Mucosa of gallbladder (tissue), 1 donor: ENCODE data around the gene MARCOL. TPM values are rescaled to one million over a fixed set of nuclear protein-coding genes. Genes with fewer than 3 reads are reported as not detected.
"Not testable (repeated sequence)": the region's sequence is repeated elsewhere in the genome, so short reads cannot be mapped to it uniquely, and the experiment has no call there.

Experiments used
- DNase-seq: peaks from one replicate; pipeline ENCODE4 v3.0.0-alpha.2; 2020; ENCODE audit warnings: low spot score
- total RNA-seq: library from RNA; stranded (reverse); gene quantifications from one replicate; pipeline ENCODE4 v1.2.1, GENCODE V29; 2021
- donor health status: DM: no; HTN: no; CAD: no.

Gene MARCOL
- total RNA-seq, 1 donor from 2014 or later = not detected

GRCh38 chr5:148267962-148268361 is 29.6 kb downstream of the MARCOL start:
- DNase-seq = no peak

- peak; percentile 48 for DNase-seq
Measured at GRCh38 chr5:148268566-148268965, 30.2 kb downstream of the MARCOL start, which contains the start of gene SPINK13. SPINK13 (plus strand) TSS chr5:148268794; CDS start chr5:148270073, 1,279 bp downstream.

GRCh38 chr5:148275129-148275528 is 36.8 kb downstream of the MARCOL start:
- not testable (repeated sequence) for DNase-seq

DNA sequence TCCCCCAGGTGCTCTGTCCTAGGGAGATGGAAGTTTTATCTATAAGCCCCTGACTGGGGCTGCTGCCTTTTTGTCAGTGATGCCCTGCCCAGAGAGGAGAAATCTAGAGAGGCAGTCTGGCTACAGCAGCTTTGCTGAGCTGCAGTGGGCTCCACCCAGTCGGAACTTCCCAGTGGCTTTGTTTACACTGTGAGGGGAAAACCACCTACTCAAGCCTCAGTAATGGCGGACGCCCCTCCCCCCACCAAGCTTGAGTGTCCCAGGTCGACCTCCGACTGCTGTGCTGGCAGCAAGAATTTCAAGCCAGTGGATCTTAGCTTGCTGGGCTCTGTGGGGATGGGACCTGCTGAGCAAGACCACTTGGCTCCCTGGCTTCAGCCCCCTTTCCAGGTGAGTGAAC is 42.6 kb downstream of the MARCOL start:
- not testable (repeated sequence) for DNase-seq

DNA sequence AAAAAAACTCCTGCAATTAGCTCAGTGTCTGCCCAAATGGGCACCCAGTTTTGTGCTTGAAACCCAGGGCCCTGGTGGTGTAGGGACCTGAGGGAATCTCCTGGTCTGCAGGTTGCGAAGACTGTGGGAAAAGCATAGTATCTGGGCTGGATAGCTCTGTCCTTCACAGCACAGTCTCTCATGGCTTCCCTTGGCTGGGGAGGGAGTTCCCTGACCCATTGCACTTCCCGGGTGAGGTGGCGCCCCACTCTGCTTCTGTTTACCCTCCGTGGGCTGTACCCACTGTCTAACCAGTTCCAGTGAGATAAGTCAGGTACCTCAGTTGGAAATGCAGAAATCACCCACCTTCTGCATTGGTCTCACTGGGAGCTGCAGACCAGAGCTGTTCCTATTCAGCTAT is 43.0 kb downstream of the MARCOL start:
- not testable (repeated sequence) for DNase-seq

DNA sequence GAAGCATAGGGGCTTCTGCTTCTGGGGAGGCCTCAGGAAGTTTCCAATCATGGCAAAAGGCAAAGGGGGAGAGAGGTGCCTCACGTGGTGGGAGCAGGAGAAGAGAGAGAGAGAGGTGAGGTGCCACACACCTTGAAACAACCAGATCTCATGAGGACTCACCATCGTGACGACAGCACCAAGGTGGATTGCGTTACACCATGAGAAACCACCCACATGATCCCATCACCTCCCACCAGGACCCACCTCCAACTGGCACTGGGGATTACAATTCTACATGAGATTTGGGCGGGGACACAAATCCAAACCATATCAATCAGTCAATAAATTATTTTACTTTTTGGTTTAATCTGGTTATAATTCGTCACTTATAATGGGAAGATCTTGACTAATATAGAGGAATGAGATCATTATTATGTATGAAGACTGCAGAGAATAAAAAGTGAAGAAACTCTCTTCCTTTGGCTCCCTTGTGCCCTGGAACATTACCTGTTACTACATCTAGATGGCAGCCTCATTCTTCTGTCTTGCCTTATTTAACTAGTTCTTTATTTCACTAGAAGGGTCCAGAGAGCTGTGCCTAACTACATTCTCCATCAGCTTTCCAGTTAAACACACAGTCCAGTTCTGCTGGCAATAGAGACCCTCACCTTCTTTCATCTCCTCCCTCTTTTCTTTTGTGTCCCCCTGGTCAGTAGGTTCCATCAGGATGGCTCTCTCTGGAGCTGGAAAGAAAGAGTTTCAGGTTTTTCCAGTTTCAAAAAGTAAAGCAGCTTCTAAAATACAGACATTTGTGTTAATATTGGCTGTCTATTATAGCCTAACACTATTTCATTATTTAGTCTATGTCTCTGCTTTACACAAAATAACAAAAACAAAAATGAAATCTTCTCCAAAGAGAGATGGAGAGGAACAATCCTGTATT is 52.2 kb downstream of the MARCOL start:
- no peak for DNase-seq

Other genes with a start within 250 kb of the MARCOL start
- 5.2 TPM for gene SPINK5, start 174.5 kb upstream of the MARCOL start, total RNA-seq
- not detected for gene SPINK14, start 70.0 kb upstream of the MARCOL start, total RNA-seq
- gene SPINK6, start 35.5 kb upstream of the MARCOL start, total RNA-seq = not detected
- not detected for gene SPINK13, start 30.3 kb downstream of the MARCOL start, total RNA-seq
- not detected for gene SPINK7, start 73.9 kb downstream of the MARCOL start, total RNA-seq
- not detected for gene SPINK9, start 97.0 kb downstream of the MARCOL start, total RNA-seq
- gene FBXO38, start 145.4 kb downstream of the MARCOL start, total RNA-seq = 37.5 TPM